IMR-90 (cell line): ENCODE results near the gene RNF130. TPM values are rescaled to one million over a fixed set of nuclear protein-coding genes. Genes with fewer than 3 reads are reported as not detected.

ENCODE experiments used
- ATAC-seq: fragments of 200-7000 bp; cut with Tn5 transposase; 2 replicates; pipeline ENCODE4 v1.9.1; 2020; ENCODE audit warnings: low read depth, mild to moderate bottlenecking, moderate library complexity
- BruUV-seq: library from RNA; stranded (reverse); fragments of 400-500 nt; replicated peaks from 2 replicates; lab custom pipeline; 2021; lab: Mats Ljungman, UMichigan
- CTCF ChIA-PET: fragments of 300-600 bp; formaldehyde crosslinking; extraction: SDS; loops from one replicate; lab custom pipeline; 2021; ENCODE audit warnings: antibody characterized with exemption; lab: Yijun Ruan, JAX
- POLR2A ChIA-PET: fragments of 300-600 bp; sonication (Branson Sonifier 250); formaldehyde crosslinking; loops from one replicate; lab custom pipeline; 2022; ENCODE audit warnings: antibody characterized with exemption; ENCODE audit not compliant: unreplicated experiment; lab: Charles Lee
- DNase-seq: peaks from one replicate; pipeline ENCODE4 v3.0.0; 2013
- H2AFZ ChIP-seq: replicated peaks from 2 replicates; pipeline ENCODE3; 2013; ENCODE audit warnings: low read length, mild to moderate bottlenecking; ENCODE audit not compliant: poor library complexity
- H2AK5ac ChIP-seq: 2 replicates; pipeline ENCODE4 v1.6.1; 2013; ENCODE audit warnings: low read depth, low read length, inconsistent platforms
- H2AK9ac ChIP-seq: replicated peaks from 2 replicates; pipeline ENCODE3; 2013; ENCODE audit warnings: mild to moderate bottlenecking, low read depth, low read length, moderate library complexity; ENCODE audit not compliant: poor library complexity
- H2BK120ac ChIP-seq: 2 replicates; pipeline ENCODE4 v1.6.1; 2013; ENCODE audit warnings: low read depth, low read length, inconsistent platforms
- H2BK15ac ChIP-seq: 3 replicates; pipeline ENCODE4 v1.6.1; 2013; ENCODE audit warnings: low read depth, low read length, inconsistent platforms
- H2BK20ac ChIP-seq: 2 replicates; pipeline ENCODE4 v1.6.1; 2013; ENCODE audit warnings: low read depth, mild to moderate bottlenecking, inconsistent platforms, low read length, moderate library complexity
- H2BK5ac ChIP-seq: 2 replicates; pipeline ENCODE4 v1.6.1; 2013; ENCODE audit warnings: mild to moderate bottlenecking, low read depth, low read length, inconsistent platforms; ENCODE audit not compliant: poor library complexity, severe bottlenecking
- H3K14ac ChIP-seq: replicated peaks from 2 replicates; pipeline ENCODE4 v1.6.1; 2013; ENCODE audit warnings: low read depth, low read length, inconsistent platforms
- H3K18ac ChIP-seq: 2 replicates; pipeline ENCODE4 v1.6.1; 2013; ENCODE audit warnings: low read depth, low read length, control low read depth
- H3K23ac ChIP-seq: 2 replicates; pipeline ENCODE4 v1.6.1; 2013; ENCODE audit warnings: low read depth, low read length, inconsistent platforms
- H3K27ac ChIP-seq: 2 replicates; pipeline ENCODE4 v1.5.1; 2013; ENCODE audit warnings: mild to moderate bottlenecking, control low read depth, low read length; ENCODE audit not compliant: insufficient read depth
- H3K27me3 ChIP-seq: 2 replicates; pipeline ENCODE4 v1.6.1; 2013; ENCODE audit warnings: low read length; ENCODE audit not compliant: control insufficient read depth, insufficient read depth
- H3K36me3 ChIP-seq: 2 replicates; pipeline ENCODE4 v1.6.1; 2013; ENCODE audit warnings: low read length, mixed read lengths; ENCODE audit not compliant: control insufficient read depth, insufficient read depth
- H3K4ac ChIP-seq: 2 replicates; pipeline ENCODE4 v1.6.1; 2013; ENCODE audit warnings: low read depth, low read length, inconsistent platforms
- H3K4me1 ChIP-seq: 2 replicates; pipeline ENCODE4 v1.6.1; 2013; ENCODE audit warnings: low read length, mixed read lengths; ENCODE audit not compliant: control insufficient read depth, insufficient read depth
- H3K4me2 ChIP-seq: 2 replicates; pipeline ENCODE4 v1.6.1; 2013; ENCODE audit warnings: low read depth, mild to moderate bottlenecking, control low read depth, low read length, moderate library complexity
- H3K4me3 ChIP-seq: 2 replicates; pipeline ENCODE4 v1.5.1; 2013; ENCODE audit warnings: low read depth, mild to moderate bottlenecking, control low read depth, low read length, moderate library complexity; ENCODE audit not compliant: insufficient read depth
- H3K56ac ChIP-seq: 2 replicates; pipeline ENCODE4 v1.6.1; 2013; ENCODE audit warnings: low read length, inconsistent platforms; ENCODE audit not compliant: insufficient read depth; ENCODE audit errors: extremely low read depth
- H3K79me1 ChIP-seq, 2 experiments: 2 replicates each; pipeline ENCODE4 v1.6.1; 2013; ENCODE audit warnings: low read length in 2 of 2, inconsistent platforms in 1 of 2, low read depth in 1 of 2
- H3K9ac ChIP-seq: 2 replicates; pipeline ENCODE4 v1.6.1; 2013; ENCODE audit warnings: low read depth, low read length, control low read depth
- H3K9me1 ChIP-seq: 2 replicates; pipeline ENCODE4 v1.6.1; 2013; ENCODE audit warnings: low read length, inconsistent platforms; ENCODE audit not compliant: insufficient read depth
- H3K9me3 ChIP-seq: 2 replicates; pipeline ENCODE4 v1.6.1; 2013; ENCODE audit warnings: low read length; ENCODE audit not compliant: control insufficient read depth, insufficient read depth
- H4K20me1 ChIP-seq: 2 replicates; pipeline ENCODE4 v1.6.1; 2013; ENCODE audit warnings: low read length, inconsistent platforms; ENCODE audit not compliant: insufficient read depth
- H4K5ac ChIP-seq: 2 replicates; pipeline ENCODE4 v1.6.1; 2013; ENCODE audit warnings: mild to moderate bottlenecking, low read depth, low read length, control low read depth
- H4K8ac ChIP-seq, 2 experiments: 2 replicates each; pipeline ENCODE4 v1.6.1; 2013; ENCODE audit warnings: low read depth in 2 of 2, low read length in 2 of 2, control low read depth in 1 of 2, inconsistent platforms in 1 of 2
- H4K91ac ChIP-seq: 2 replicates; pipeline ENCODE4 v1.6.1; 2013; ENCODE audit warnings: low read depth, low read length, inconsistent platforms; ENCODE audit not compliant: insufficient read depth
- BHLHE40 ChIP-seq: fragments of 150-350 bp; IDR thresholded peaks from 2 replicates; pipeline ENCODE4 v1.6.1; 2016; ENCODE audit warnings: mild to moderate bottlenecking, low read depth, low read length
- CEBPB ChIP-seq: IDR thresholded peaks from 2 replicates; pipeline ENCODE4 v1.6.1; 2012; ENCODE audit warnings: low read depth, low read length, improper control_type of control experiment
- CHD1 ChIP-seq: IDR thresholded peaks from 2 replicates; pipeline ENCODE4 v1.6.1; 2012; ENCODE audit warnings: low read depth, low read length, improper control_type of control experiment
- FOS ChIP-seq: fragments of 150-350 bp; IDR thresholded peaks from 2 replicates; pipeline ENCODE4 v1.6.1; 2016; ENCODE audit warnings: low read depth, low read length
- MAFK ChIP-seq: IDR thresholded peaks from 2 replicates; pipeline ENCODE4 v1.6.1; 2012; ENCODE audit warnings: low read depth, low read length, improper control_type of control experiment
- MAZ ChIP-seq: IDR thresholded peaks from 2 replicates; pipeline ENCODE4 v1.6.1; 2012; ENCODE audit warnings: low read depth, mild to moderate bottlenecking, low read length, improper control_type of control experiment, moderate library complexity, borderline replicate concordance
- MXI1 ChIP-seq: IDR thresholded peaks from 2 replicates; pipeline ENCODE4 v1.6.1; 2012; ENCODE audit warnings: low read depth, mild to moderate bottlenecking, low read length, moderate library complexity, borderline replicate concordance
- NFE2L2 ChIP-seq: fragments of 150-350 bp; IDR thresholded peaks from 2 replicates; pipeline ENCODE4 v1.6.1; 2016; ENCODE audit warnings: low read depth, mild to moderate bottlenecking, low read length
- POLR2A ChIP-seq: IDR thresholded peaks from 2 replicates; pipeline ENCODE4 v1.6.1; 2012; ENCODE audit warnings: mild to moderate bottlenecking, low read depth, low read length
- RAD21 ChIP-seq: IDR thresholded peaks from 2 replicates; pipeline ENCODE4 v1.6.1; 2012; ENCODE audit warnings: low read length, improper control_type of control experiment
- RCOR1 ChIP-seq: IDR thresholded peaks from 2 replicates; pipeline ENCODE4 v1.6.1; 2012; ENCODE audit warnings: mild to moderate bottlenecking, low read length, improper control_type of control experiment; ENCODE audit not compliant: insufficient replicate concordance
- RFX5 ChIP-seq: IDR thresholded peaks from 2 replicates; pipeline ENCODE4 v1.8.0; 2012; ENCODE audit warnings: low read depth, mild to moderate bottlenecking, low read length, moderate library complexity
- SMC3 ChIP-seq: fragments of 150-350 bp; IDR thresholded peaks from 2 replicates; pipeline ENCODE4 v1.6.1; 2016; ENCODE audit warnings: low read depth, mild to moderate bottlenecking, antibody characterized with exemption, low read length, moderate library complexity
- WGBS, 2 experiments: methylation state at CpG; one replicate each; pipeline versions ENCODE4 v1.1.5 to v1.1.7; 2013; ENCODE audit warnings: missing lambda C conversion rate in 2 of 2; ENCODE audit not compliant: insufficient read length in 1 of 2; ENCODE audit errors: extremely low coverage in 2 of 2; 5-methylcytosine and 5-hydroxymethylcytosine counted together
- dilution Hi-C: fragments of 300-500 bp; cut with HindIII; formaldehyde crosslinking; loops from one replicate; pipeline ENCODE4 v1.14.3; 2018; ENCODE audit warnings: low sequenced_read_pairs; ENCODE audit not compliant: unreplicated experiment
- in situ Hi-C: fragments of 300-500 bp; cut with MboI; formaldehyde crosslinking; loops from 3 replicates; pipeline ENCODE4 v1.14.3; 2019; ENCODE audit warnings: low sequenced_read_pairs, inconsistent platforms, mixed read lengths
- intact Hi-C: fragments of 100-400 bp; cut with micrococcal nuclease; formaldehyde crosslinking; loops from 2 replicates; pipeline ENCODE4 v1.10.0; 2022
- polyA plus RNA-seq, 3 experiments: library from polyadenylated mRNA; depleted of rRNA; stranded (reverse); fragments of >200 nt; gene quantifications; 2 replicates each; pipeline ENCODE4 v1.2.3, GENCODE V29; 2012; ENCODE audit warnings: low replicate concordance in 1 of 3
- total RNA-seq: library from RNA; depleted of rRNA; stranded (reverse); fragments of >200 nt; gene quantifications from 2 replicates; pipeline ENCODE4 v1.2.3, GENCODE V29; 2012
- TF ChIP-seq, protein P1 (sequence below): conservative IDR thresholded peaks from 2 replicates; pipeline ENCODE4 v1.5.1; 2012; ENCODE audit warnings: mild to moderate bottlenecking, low read depth, low read length, improper control_type of control experiment
- TF ChIP-seq, protein P2 (sequence below): fragments of 150-350 bp; IDR thresholded peaks from 2 replicates; pipeline ENCODE4 v1.6.1; 2016; ENCODE audit warnings: low read depth, mild to moderate bottlenecking, low read length, moderate library complexity, borderline replicate concordance
- TF ChIP-seq, protein P3 (sequence below): fragments of 150-350 bp; IDR thresholded peaks from 2 replicates; pipeline ENCODE4 v1.6.1; 2017; ENCODE audit warnings: mild to moderate bottlenecking, antibody characterized with exemption, low read length, low read depth

Gene RNF130
- total and polyA plus RNA-seq, 2 of the 4 experiments (the other 2 are of a cell fraction) = 12.9 to 21.7 TPM

DNA sequence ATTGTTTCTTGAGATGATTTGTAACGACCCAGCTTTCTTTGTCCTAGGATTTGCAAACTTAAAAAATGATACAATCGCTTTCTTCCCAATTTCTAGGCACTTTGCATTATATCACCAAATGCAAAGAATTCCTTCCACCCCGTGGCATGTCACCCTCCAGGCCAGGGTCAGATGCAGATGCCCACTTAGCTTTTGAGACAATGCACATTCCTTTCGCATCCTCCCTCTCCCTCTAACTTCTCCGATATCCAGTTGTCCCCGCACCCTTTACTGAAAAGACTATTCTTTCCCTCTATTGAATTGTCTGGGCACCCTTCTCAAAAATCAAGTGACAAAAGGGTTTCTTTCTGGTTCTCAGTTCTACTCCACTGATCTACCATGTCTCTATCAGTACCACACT is 17.3 kb downstream of the RNF130 start:
- no peaks in the 10 kb centered on the region for H3K36me3 ChIP-seq
- no peak overlapping the region for H2BK120ac ChIP-seq
- H3K14ac ChIP-seq = no peak overlapping the region
- H3K18ac ChIP-seq = no peak overlapping the region
- no peak overlapping the region for H2AFZ ChIP-seq
- H2BK20ac ChIP-seq = no peak overlapping the region
- no peak overlapping the region for H3K4me2 ChIP-seq
- peaks cover 2% of the 10 kb centered on the region for H3K4me1 ChIP-seq
- ChIA-PET POLR2A (no interaction called here), CTCF (no interaction called here)
- H4K91ac ChIP-seq = no peak overlapping the region
- no peak overlapping the region for H3K56ac ChIP-seq
- H2BK5ac ChIP-seq = no peak overlapping the region
- H3K23ac ChIP-seq = no peak overlapping the region
- H4K8ac ChIP-seq = no peak overlapping the region
- intact Hi-C loops (no loop called here), dilution Hi-C loops (no loop called here), in situ Hi-C loops (no loop called here)
- no peak overlapping the region for H3K27ac ChIP-seq
- H3K27me3 ChIP-seq = no peaks in the 10 kb centered on the region
- H3K4me3 ChIP-seq = no peak overlapping the region
- no peaks in the 10 kb centered on the region for H3K9me3 ChIP-seq
- peaks cover 22 to 39% of the 10 kb centered on the region in 2 experiments for H3K79me1 ChIP-seq
- no peak overlapping the region for H3K9ac ChIP-seq
- H3K4ac ChIP-seq = no peak overlapping the region
- BruUV-seq = no TSS peak
- peaks cover 9% of the 10 kb centered on the region; the same call in 1 of the 2 replicates for H4K20me1 ChIP-seq
- H2AK9ac ChIP-seq = no peak overlapping the region
- H4K5ac ChIP-seq = no peak overlapping the region
- DNase-seq (no peak), ATAC-seq (no peak)
- no peak overlapping the region for H2BK15ac ChIP-seq
- H2AK5ac ChIP-seq = no peak overlapping the region
- WGBS, 2 experiments = 55% methylated on average over 2 of the region's 6 CpGs; no CpG with 5 or more reads in 1 of the 2 experiments
- no peak for TF ChIP-seq BHLHE40
- no peak for TF ChIP-seq RAD21
- TF ChIP-seq, protein P1, sequence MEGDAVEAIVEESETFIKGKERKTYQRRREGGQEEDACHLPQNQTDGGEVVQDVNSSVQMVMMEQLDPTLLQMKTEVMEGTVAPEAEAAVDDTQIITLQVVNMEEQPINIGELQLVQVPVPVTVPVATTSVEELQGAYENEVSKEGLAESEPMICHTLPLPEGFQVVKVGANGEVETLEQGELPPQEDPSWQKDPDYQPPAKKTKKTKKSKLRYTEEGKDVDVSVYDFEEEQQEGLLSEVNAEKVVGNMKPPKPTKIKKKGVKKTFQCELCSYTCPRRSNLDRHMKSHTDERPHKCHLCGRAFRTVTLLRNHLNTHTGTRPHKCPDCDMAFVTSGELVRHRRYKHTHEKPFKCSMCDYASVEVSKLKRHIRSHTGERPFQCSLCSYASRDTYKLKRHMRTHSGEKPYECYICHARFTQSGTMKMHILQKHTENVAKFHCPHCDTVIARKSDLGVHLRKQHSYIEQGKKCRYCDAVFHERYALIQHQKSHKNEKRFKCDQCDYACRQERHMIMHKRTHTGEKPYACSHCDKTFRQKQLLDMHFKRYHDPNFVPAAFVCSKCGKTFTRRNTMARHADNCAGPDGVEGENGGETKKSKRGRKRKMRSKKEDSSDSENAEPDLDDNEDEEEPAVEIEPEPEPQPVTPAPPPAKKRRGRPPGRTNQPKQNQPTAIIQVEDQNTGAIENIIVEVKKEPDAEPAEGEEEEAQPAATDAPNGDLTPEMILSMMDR = no peak
- no peak for TF ChIP-seq MAFK
- TF ChIP-seq NFE2L2 = no peak
- TF ChIP-seq MXI1 = no peak
- TF ChIP-seq, protein P2, sequence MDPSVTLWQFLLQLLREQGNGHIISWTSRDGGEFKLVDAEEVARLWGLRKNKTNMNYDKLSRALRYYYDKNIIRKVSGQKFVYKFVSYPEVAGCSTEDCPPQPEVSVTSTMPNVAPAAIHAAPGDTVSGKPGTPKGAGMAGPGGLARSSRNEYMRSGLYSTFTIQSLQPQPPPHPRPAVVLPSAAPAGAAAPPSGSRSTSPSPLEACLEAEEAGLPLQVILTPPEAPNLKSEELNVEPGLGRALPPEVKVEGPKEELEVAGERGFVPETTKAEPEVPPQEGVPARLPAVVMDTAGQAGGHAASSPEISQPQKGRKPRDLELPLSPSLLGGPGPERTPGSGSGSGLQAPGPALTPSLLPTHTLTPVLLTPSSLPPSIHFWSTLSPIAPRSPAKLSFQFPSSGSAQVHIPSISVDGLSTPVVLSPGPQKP = no peak
- TF ChIP-seq, protein P3, sequence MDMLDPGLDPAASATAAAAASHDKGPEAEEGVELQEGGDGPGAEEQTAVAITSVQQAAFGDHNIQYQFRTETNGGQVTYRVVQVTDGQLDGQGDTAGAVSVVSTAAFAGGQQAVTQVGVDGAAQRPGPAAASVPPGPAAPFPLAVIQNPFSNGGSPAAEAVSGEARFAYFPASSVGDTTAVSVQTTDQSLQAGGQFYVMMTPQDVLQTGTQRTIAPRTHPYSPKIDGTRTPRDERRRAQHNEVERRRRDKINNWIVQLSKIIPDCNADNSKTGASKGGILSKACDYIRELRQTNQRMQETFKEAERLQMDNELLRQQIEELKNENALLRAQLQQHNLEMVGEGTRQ = no peak
- no peak for TF ChIP-seq FOS
- no peak for TF ChIP-seq CHD1
- TF ChIP-seq CEBPB = no peak
- no peak for TF ChIP-seq MAZ
- TF ChIP-seq SMC3 = no peak
- TF ChIP-seq RFX5 = no peak
- TF ChIP-seq RCOR1 = no peak
- TF ChIP-seq POLR2A = no peak
- no peaks in the 10 kb centered on the region for H3K9me1 ChIP-seq
